Osteocyte (in vitro differentiated cells): ENCODE data around the gene RFXAP. TPM values are rescaled to one million over a fixed set of nuclear protein-coding genes. Genes with fewer than 3 reads are reported as not detected.

Experiments
- DNase-seq: peaks from one replicate; pipeline ENCODE4 v3.0.0; 2021; ENCODE audit warnings: mixed read lengths; ENCODE audit not compliant: unreplicated experiment; ENCODE audit errors: extremely low spot score
- H3K27ac Mint-ChIP-seq: one replicate; pipeline ENCODE4 v1.8.0; 2021; ENCODE audit warnings: mild to moderate bottlenecking, mixed read lengths; ENCODE audit not compliant: unreplicated experiment
- H3K27me3 Mint-ChIP-seq: one replicate; pipeline ENCODE4 v1.8.0; 2021; ENCODE audit warnings: mixed read lengths; ENCODE audit not compliant: unreplicated experiment
- H3K36me3 Mint-ChIP-seq: one replicate; pipeline ENCODE4 v1.8.0; 2021; ENCODE audit warnings: mixed read lengths; ENCODE audit not compliant: unreplicated experiment
- H3K4me1 Mint-ChIP-seq: one replicate; pipeline ENCODE4 v1.8.0; 2021; ENCODE audit warnings: mixed read lengths; ENCODE audit not compliant: unreplicated experiment
- H3K4me3 Mint-ChIP-seq: one replicate; pipeline ENCODE4 v1.8.0; 2021; ENCODE audit warnings: mild to moderate bottlenecking, moderate library complexity, mixed read lengths; ENCODE audit not compliant: unreplicated experiment
- H3K9me3 Mint-ChIP-seq: one replicate; pipeline ENCODE4 v1.8.0; 2021; ENCODE audit warnings: mixed read lengths; ENCODE audit not compliant: unreplicated experiment
- total RNA-seq: library from RNA; stranded (reverse); gene quantifications from 2 replicates; pipeline ENCODE4 v1.2.1, GENCODE V29; 2021
- TF ChIP-seq, protein P1 (sequence below): fragments of 200-600 bp; sonication (generic); IDR thresholded peaks from 2 replicates; pipeline ENCODE4 v1.5.0; 2021; ENCODE audit warnings: antibody characterized with exemption, mild to moderate bottlenecking, moderate library complexity

Gene RFXAP
- total RNA-seq, 1 donor from 2014 or later, result 4.9 TPM

GRCh38 chr13:36814465-36814864 lies 4.6 kb upstream of the RFXAP start:
- no peak overlapping the region for H3K27ac Mint-ChIP-seq
- peaks cover 36% of the 10 kb centered on the region for H3K27me3 Mint-ChIP-seq
- DNase-seq, result no peak
- H3K36me3 Mint-ChIP-seq, result no peaks in the 10 kb centered on the region
- no peak overlapping the region for H3K4me3 Mint-ChIP-seq
- TF ChIP-seq, protein P1, sequence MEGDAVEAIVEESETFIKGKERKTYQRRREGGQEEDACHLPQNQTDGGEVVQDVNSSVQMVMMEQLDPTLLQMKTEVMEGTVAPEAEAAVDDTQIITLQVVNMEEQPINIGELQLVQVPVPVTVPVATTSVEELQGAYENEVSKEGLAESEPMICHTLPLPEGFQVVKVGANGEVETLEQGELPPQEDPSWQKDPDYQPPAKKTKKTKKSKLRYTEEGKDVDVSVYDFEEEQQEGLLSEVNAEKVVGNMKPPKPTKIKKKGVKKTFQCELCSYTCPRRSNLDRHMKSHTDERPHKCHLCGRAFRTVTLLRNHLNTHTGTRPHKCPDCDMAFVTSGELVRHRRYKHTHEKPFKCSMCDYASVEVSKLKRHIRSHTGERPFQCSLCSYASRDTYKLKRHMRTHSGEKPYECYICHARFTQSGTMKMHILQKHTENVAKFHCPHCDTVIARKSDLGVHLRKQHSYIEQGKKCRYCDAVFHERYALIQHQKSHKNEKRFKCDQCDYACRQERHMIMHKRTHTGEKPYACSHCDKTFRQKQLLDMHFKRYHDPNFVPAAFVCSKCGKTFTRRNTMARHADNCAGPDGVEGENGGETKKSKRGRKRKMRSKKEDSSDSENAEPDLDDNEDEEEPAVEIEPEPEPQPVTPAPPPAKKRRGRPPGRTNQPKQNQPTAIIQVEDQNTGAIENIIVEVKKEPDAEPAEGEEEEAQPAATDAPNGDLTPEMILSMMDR, result no peak
- H3K4me1 Mint-ChIP-seq, result peaks cover 7% of the 10 kb centered on the region
- H3K9me3 Mint-ChIP-seq, result no peaks in the 10 kb centered on the region

DNA sequence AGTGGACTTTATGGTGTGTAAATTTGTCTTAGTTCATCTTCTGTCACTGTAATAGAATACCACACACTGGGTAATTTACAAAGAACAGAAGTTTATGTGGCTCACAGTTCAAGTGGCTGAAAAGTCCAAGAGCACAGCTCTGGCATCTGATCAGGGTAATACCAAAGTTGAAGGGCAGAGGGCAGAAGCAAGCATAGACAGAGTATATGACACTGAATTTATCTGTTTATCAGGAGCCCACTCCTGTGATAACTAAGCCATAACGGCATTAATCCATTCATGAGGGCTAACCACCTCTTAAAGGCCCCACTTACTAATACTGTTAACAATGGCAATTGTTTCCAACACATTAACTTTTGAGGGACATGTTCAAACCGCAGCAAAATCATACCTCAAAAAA lies 4.0 kb upstream of the RFXAP start:
- TF ChIP-seq, protein P1, result peak; percentile 32
- DNase-seq, result no peak
- Mint-ChIP-seq H3K27me3 (peaks cover 34% of the 10 kb centered on the region), H3K4me1 (peaks cover 13% of the 10 kb centered on the region), H3K27ac (no peak overlapping the region), H3K9me3 (no peaks in the 10 kb centered on the region), H3K36me3 (no peaks in the 10 kb centered on the region), H3K4me3 (no peak overlapping the region)

- no peak for DNase-seq
- Mint-ChIP-seq H3K9me3 (no peaks in the 10 kb centered on the region), H3K4me1 (peaks cover 30% of the 10 kb centered on the region), H3K27me3 (peaks cover 9% of the 10 kb centered on the region), H3K36me3 (no peaks in the 10 kb centered on the region), H3K27ac (peak overlapping the region; percentile 49), H3K4me3 (peak overlapping the region; percentile 91)
- TF ChIP-seq, protein P1, result no peak
These were observed 822 bp upstream of the RFXAP start for GRCh38 chr13:36817996-36818803.

DNA sequence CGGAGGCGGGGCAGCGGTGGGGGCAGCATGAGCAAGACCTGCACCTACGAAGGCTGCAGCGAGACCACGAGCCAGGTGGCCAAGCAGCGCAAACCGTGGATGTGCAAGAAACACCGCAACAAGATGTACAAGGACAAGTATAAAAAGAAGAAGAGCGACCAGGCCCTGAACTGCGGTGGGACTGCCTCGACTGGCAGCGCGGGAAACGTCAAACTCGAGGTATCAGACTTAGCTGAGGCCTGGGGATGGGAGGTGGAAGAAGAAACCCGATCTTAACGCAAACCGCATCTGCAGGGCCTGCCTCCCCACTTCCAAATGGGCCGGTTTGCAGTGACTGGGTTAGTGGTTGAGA lies 693 bp downstream of the RFXAP start:
- peaks cover 30% of the 10 kb centered on the region for H3K4me1 Mint-ChIP-seq
- H3K36me3 Mint-ChIP-seq, result no peaks in the 10 kb centered on the region
- DNase-seq, result no peak
- H3K9me3 Mint-ChIP-seq, result no peaks in the 10 kb centered on the region
- peaks cover 3% of the 10 kb centered on the region for H3K27me3 Mint-ChIP-seq
- H3K4me3 Mint-ChIP-seq, result peak overlapping the region; percentile 91
- H3K27ac Mint-ChIP-seq, result peak overlapping the region; percentile 75
- TF ChIP-seq, protein P1, result no peak

- Mint-ChIP-seq H3K27me3 (peaks cover 3% of the 10 kb centered on the region), H3K36me3 (no peaks in the 10 kb centered on the region), H3K27ac (peak overlapping the region; percentile 75), H3K4me1 (peaks cover 30% of the 10 kb centered on the region), H3K4me3 (peak overlapping the region; percentile 91), H3K9me3 (no peaks in the 10 kb centered on the region)
- no peak for DNase-seq
- TF ChIP-seq, protein P1, result no peak
These were observed 1.2 kb downstream of the RFXAP start for GRCh38 chr13:36820222-36820621.
